ENCODE data around the gene UBE2H. TPM values are rescaled to one million over a fixed set of nuclear protein-coding genes. Genes with fewer than 3 reads are reported as not detected.

Gene UBE2H
- total RNA-seq, 1 donor from 2014 or later: 92.3 TPM

DNA sequence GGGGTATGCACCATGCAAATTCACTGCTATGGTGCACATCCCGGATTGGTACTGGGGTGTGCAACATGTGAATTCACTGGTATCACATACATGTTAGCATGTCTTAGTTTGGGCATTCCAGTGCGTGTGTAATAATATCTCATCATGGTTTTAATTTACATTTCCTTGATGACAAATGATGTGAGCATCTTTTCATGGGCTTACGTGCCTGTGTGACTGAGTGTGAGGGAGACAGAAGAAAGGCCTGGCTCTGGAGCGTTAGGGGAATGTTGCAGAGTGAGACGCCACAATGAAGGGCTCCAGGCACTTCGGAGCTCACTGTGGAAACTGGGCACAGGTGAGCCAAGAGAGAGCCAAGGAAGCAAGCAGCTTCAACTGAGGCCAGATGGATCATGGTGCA is 162.6 kb downstream of the UBE2H start:
- DNase-seq (ENCODE audit: low spot score): no peak
- H3K36me3 Mint-ChIP-seq (ENCODE audit: low read depth, unreplicated experiment): peaks cover 3% of the 10 kb centered on the region
- H3K4me1 Mint-ChIP-seq (ENCODE audit: unreplicated experiment): peaks cover 3% of the 10 kb centered on the region
- H3K27me3 Mint-ChIP-seq (ENCODE audit: unreplicated experiment): peaks cover 9% of the 10 kb centered on the region
- no peak overlapping the region for H3K4me3 Mint-ChIP-seq (ENCODE audit: unreplicated experiment)
- TF ChIP-seq CTCF (IDR thresholded peaks at IDR 0.05; ENCODE audit: unreplicated experiment): no peak
- no peaks in the 10 kb centered on the region for H3K9me3 Mint-ChIP-seq (ENCODE audit: unreplicated experiment)
- H3K27ac Mint-ChIP-seq (ENCODE audit: unreplicated experiment): no peak overlapping the region

- H3K4me3 Mint-ChIP-seq (ENCODE audit: unreplicated experiment): no peak overlapping the region
- H3K27ac Mint-ChIP-seq (ENCODE audit: unreplicated experiment): no peak overlapping the region
- no peak for TF ChIP-seq CTCF (IDR thresholded peaks at IDR 0.05; ENCODE audit: unreplicated experiment)
- peaks cover 14% of the 10 kb centered on the region for H3K27me3 Mint-ChIP-seq (ENCODE audit: unreplicated experiment)
- peaks cover 3% of the 10 kb centered on the region for H3K4me1 Mint-ChIP-seq (ENCODE audit: unreplicated experiment)
- no peak for DNase-seq (ENCODE audit: low spot score)
- H3K36me3 Mint-ChIP-seq (ENCODE audit: low read depth, unreplicated experiment): peaks cover 3% of the 10 kb centered on the region
- H3K9me3 Mint-ChIP-seq (ENCODE audit: unreplicated experiment): no peaks in the 10 kb centered on the region
Measured at GRCh38 chr7:129789652-129790051, 163.1 kb downstream of the UBE2H start.

GRCh38 chr7:129789000-129789399 is 163.8 kb downstream of the UBE2H start:
- Mint-ChIP-seq H3K27me3 (ENCODE audit: unreplicated experiment) (peaks cover 14% of the 10 kb centered on the region), H3K27ac (ENCODE audit: unreplicated experiment) (no peak overlapping the region), H3K4me3 (ENCODE audit: unreplicated experiment) (no peak overlapping the region), H3K36me3 (ENCODE audit: low read depth, unreplicated experiment) (peaks cover 3% of the 10 kb centered on the region), H3K9me3 (ENCODE audit: unreplicated experiment) (no peaks in the 10 kb centered on the region), H3K4me1 (ENCODE audit: unreplicated experiment) (peaks cover 3% of the 10 kb centered on the region)
- DNase-seq (ENCODE audit: low spot score): no peak
- no peak for TF ChIP-seq CTCF (IDR thresholded peaks at IDR 0.05; ENCODE audit: unreplicated experiment)

DNA sequence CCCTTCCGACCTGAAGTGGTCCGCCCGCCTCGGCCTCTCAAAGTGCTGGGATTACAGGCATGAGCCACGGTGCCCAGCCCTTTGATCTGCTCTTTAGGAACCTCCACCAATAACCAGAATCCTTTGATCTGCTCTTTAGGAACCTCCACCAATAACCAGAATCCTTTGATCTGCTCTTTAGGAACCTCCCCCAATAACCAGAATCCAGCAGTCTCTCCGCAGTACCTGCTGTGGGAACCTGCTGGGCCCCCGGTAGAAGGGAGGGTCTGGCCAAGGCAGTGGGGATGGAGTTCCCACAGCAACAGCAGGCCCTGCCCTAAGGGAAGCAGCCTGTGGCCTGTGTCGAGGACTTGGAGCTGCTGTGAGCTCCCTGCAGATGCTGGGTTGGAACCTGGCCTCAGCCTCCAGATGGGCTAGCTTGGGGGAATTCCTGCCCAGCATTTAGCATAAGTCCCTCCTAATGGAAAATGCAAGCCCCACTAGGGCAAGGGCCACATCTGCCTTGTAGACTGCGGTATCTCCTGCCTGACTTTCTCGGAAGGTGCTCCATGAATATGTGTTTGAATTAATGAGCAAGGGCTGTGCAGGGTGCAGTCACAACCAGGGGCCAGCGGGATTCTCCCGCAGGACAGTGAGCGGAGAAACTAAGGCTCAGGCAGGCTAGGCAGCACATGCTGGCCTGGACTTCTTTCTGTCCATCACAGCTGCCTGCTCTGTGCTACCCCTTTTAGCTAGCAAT is 165.8 kb downstream of the UBE2H start:
- H3K27me3 Mint-ChIP-seq (ENCODE audit: unreplicated experiment): peaks cover 28% of the 10 kb centered on the region
- peaks cover 9% of the 10 kb centered on the region for H3K4me1 Mint-ChIP-seq (ENCODE audit: unreplicated experiment)
- no peak for TF ChIP-seq CTCF (IDR thresholded peaks at IDR 0.05; ENCODE audit: unreplicated experiment)
- no peak overlapping the region for H3K4me3 Mint-ChIP-seq (ENCODE audit: unreplicated experiment)
- peaks cover 3% of the 10 kb centered on the region for H3K36me3 Mint-ChIP-seq (ENCODE audit: low read depth, unreplicated experiment)
- no peak for DNase-seq (ENCODE audit: low spot score)
- no peak overlapping the region for H3K27ac Mint-ChIP-seq (ENCODE audit: unreplicated experiment)
- no peaks in the 10 kb centered on the region for H3K9me3 Mint-ChIP-seq (ENCODE audit: unreplicated experiment)

DNA sequence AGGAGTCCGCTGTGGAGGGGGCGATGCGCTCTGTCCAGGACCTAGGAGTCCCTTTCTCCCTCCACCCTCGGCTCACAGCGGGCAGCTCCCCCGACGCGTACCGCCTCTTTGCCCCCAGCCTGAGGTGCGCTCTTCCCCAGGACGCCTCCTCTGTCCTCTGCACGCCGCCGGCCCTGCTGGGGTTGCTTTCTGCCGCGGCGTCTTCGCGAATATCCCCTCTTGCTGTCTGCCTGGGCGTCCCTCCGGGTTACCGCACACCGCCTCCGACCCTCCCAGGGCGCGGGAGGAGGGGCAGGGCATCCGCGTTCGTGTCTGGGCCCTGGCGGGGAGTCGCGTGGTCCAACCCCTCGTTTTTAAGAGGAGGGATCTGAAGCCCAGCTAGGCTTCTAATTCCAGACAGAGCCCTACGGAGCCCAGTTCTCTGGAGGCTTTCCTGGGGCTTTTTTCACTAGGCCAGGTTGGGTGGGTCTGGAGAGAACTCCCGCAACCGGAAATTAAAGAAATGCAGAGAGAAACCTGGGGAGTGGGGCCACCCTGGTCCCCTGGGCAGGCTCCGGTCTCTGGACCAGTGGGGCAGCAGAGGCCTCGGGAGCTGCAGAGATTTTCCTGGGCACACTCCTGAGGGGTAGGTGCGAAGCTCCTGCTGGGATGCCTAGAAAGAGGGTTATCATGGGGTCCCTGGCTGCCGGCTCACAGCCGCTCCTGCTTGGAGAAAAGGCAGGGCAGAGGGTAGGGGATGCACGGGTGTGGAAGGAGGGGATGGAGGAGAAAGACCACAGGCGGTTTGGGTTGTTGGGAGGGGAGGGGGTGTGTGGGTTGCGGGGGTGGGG is 166.9 kb downstream of the UBE2H start:
- DNase-seq (ENCODE audit: low spot score): no peak
- H3K4me3 Mint-ChIP-seq (ENCODE audit: unreplicated experiment): peak overlapping the region; percentile 63
- no peaks in the 10 kb centered on the region for H3K9me3 Mint-ChIP-seq (ENCODE audit: unreplicated experiment)
- peaks cover 9% of the 10 kb centered on the region for H3K4me1 Mint-ChIP-seq (ENCODE audit: unreplicated experiment)
- no peak overlapping the region for H3K27ac Mint-ChIP-seq (ENCODE audit: unreplicated experiment)
- H3K27me3 Mint-ChIP-seq (ENCODE audit: unreplicated experiment): peaks cover 32% of the 10 kb centered on the region
- TF ChIP-seq CTCF (IDR thresholded peaks at IDR 0.05; ENCODE audit: unreplicated experiment): no peak
- H3K36me3 Mint-ChIP-seq (ENCODE audit: low read depth, unreplicated experiment): peaks cover 3% of the 10 kb centered on the region

Measured in endothelial cell (in vitro differentiated cells).